ENCODE results near the gene CAMK2B. TPM values are rescaled to one million over a fixed set of nuclear protein-coding genes. Genes with fewer than 3 reads are reported as not detected.

Gene CAMK2B
- total and polyA plus RNA-seq, 12 donors, result 0.25 to 82.3 (median 6.5) TPM; not detected in 2

- peaks cover 25 to 34% of the 10 kb centered on the region in 2 donors for H3K4me1 ChIP-seq (replicated peaks in 1 of 2)
- H3K27ac ChIP-seq, result peak overlapping the region in 1 of 5 donors; percentile 89
- intact Hi-C loops (cut with DNase I), result no loop called here
- no peak for DNase-seq
- no peak overlapping the region for H3K4me3 ChIP-seq
- no peaks in the 10 kb centered on the region for H3K27me3 ChIP-seq
- no peaks in the 10 kb centered on the region for H3K36me3 ChIP-seq (replicated peaks in 1 of 2)
- WGBS, 4 donors, result 87 to 100% (median 99%) methylated on average over 1 to 5 of the region's 5 CpGs
- no peak for TF ChIP-seq POLR2A (IDR thresholded peaks at IDR 0.05)
- TF ChIP-seq CTCF (IDR thresholded peaks at IDR 0.05), result no peak
- H3K9me3 ChIP-seq (replicated peaks in 1 of 3), result no peaks in the 10 kb centered on the region
Measured at GRCh38 chr7:44256459-44256858, 68.9 kb downstream of the CAMK2B start.

GRCh38 chr7:44251881-44252280 is 73.5 kb downstream of the CAMK2B start:
- intact Hi-C loops (cut with DNase I), result no loop called here
- WGBS, 4 donors, result 91 to 94% (median 92%) methylated on average over 12 of the region's 12 CpGs; no CpG with 5 or more reads in 1 of the 4 donors
- H3K27ac ChIP-seq, result no peak overlapping the region
- H3K27me3 ChIP-seq, result no peaks in the 10 kb centered on the region
- H3K4me1 ChIP-seq (replicated peaks in 1 of 2), result no peaks in the 10 kb centered on the region
- H3K4me3 ChIP-seq, result no peak overlapping the region
- no peaks in the 10 kb centered on the region for H3K36me3 ChIP-seq (replicated peaks in 1 of 2)
- TF ChIP-seq CTCF (IDR thresholded peaks at IDR 0.05) (no peak), POLR2A (IDR thresholded peaks at IDR 0.05) (no peak)
- no peaks in the 10 kb centered on the region for H3K9me3 ChIP-seq (replicated peaks in 1 of 3)
- no peak for DNase-seq

GRCh38 chr7:44251269-44251668 is 74.1 kb downstream of the CAMK2B start:
- 89 to 93% (median 93%) methylated on average over 10 of the region's 10 CpGs; no CpG with 5 or more reads in 1 of the 4 donors for WGBS, 4 donors
- intact Hi-C loops (cut with DNase I), result no loop called here
- no peak for TF ChIP-seq CTCF (IDR thresholded peaks at IDR 0.05)
- no peak for TF ChIP-seq POLR2A (IDR thresholded peaks at IDR 0.05)
- no peak overlapping the region for H3K4me3 ChIP-seq
- no peak for DNase-seq
- H3K27ac ChIP-seq, result no peak overlapping the region
- no peaks in the 10 kb centered on the region for H3K9me3 ChIP-seq (replicated peaks in 1 of 3)
- H3K4me1 ChIP-seq (replicated peaks in 1 of 2), result no peaks in the 10 kb centered on the region
- no peaks in the 10 kb centered on the region for H3K27me3 ChIP-seq
- no peaks in the 10 kb centered on the region for H3K36me3 ChIP-seq (replicated peaks in 1 of 2)

- Histone ChIP-seq H3K9me3 (replicated peaks in 1 of 3) (no peaks in the 10 kb centered on the region), H3K36me3 (replicated peaks in 1 of 2) (no peaks in the 10 kb centered on the region), H3K4me1 (replicated peaks in 1 of 2) (no peaks in the 10 kb centered on the region), H3K27ac (no peak overlapping the region), H3K4me3 (no peak overlapping the region), H3K27me3 (no peaks in the 10 kb centered on the region)
- intact Hi-C loops (cut with DNase I), result loop anchor here in 1 of 2 donors (2.0 kb wide), 1 partner anchor 225 kb away; no protein-coding TSS in a partner anchor
- DNase-seq, result no peak
- no peak for TF ChIP-seq CTCF (IDR thresholded peaks at IDR 0.05)
- TF ChIP-seq POLR2A (IDR thresholded peaks at IDR 0.05), result no peak
- WGBS, 4 donors, result 89 to 92% (median 90%) methylated on average over 11 to 15 of the region's 15 CpGs
Measured at GRCh38 chr7:44249639-44250234, 75.7 kb downstream of the CAMK2B start.
